Prostate gland (tissue), 2 donors: ENCODE measurements around the gene TIPARP. TPM values are rescaled to one million over a fixed set of nuclear protein-coding genes. Genes with fewer than 3 reads are reported as not detected.

ENCODE experiments used
- DNase-seq: peaks from one replicate; pipeline ENCODE4 v3.0.0-alpha.2; 2019; ENCODE audit warnings: low spot score
- H3K27ac ChIP-seq, 2 donors: fragments of 200-600 bp; sonication (generic); 2 replicates each; pipeline ENCODE4 v1.5.1; 2017 to 2019
- H3K27me3 ChIP-seq: fragments of 200-600 bp; sonication (generic); replicated peaks from 2 replicates; pipeline ENCODE4 v1.5.1; 2019; ENCODE audit not compliant: insufficient read depth
- H3K36me3 ChIP-seq, 2 donors: fragments of 200-600 bp; sonication (generic); 1 replicate in 1 of 2; 2 replicates in 1 of 2; pipeline versions ENCODE4 v1.5.1 to v1.8.1; 2017 to 2019
- H3K4me1 ChIP-seq: fragments of 200-600 bp; sonication (generic); replicated peaks from 2 replicates; pipeline ENCODE4 v1.5.1; 2019
- H3K4me3 ChIP-seq, 2 donors: fragments of 200-600 bp; sonication (generic); 2 replicates each; pipeline ENCODE4 v1.5.1; 2017 to 2019
- H3K9me3 ChIP-seq: fragments of 200-600 bp; sonication (generic); 2 replicates; pipeline ENCODE4 v1.5.1; 2017
- POLR2A ChIP-seq: fragments of 450-650 bp; IDR thresholded peaks from one replicate; pipeline ENCODE4 v1.6.1; 2016; ENCODE audit warnings: antibody characterized with exemption, mild to moderate bottlenecking
- POLR2AphosphoS5 ChIP-seq: sonication (generic); formaldehyde crosslinking; IDR thresholded peaks from one replicate; pipeline ENCODE4 v1.6.1; 2017; ENCODE audit warnings: antibody characterized with exemption
- WGBS: methylation state at CpG from one replicate; pipeline ENCODE4 v1.1.5; 2018; 5-methylcytosine and 5-hydroxymethylcytosine counted together
- intact Hi-C: fragments of 100-400 bp; cut with DNase I; formaldehyde crosslinking; loops from one replicate; pipeline ENCODE4 v1.14.2; 2022
- total RNA-seq, 2 donors: library from RNA; depleted of rRNA; stranded (reverse); fragments of >200 nt; gene quantifications; one replicate each; pipeline ENCODE4 v1.1.0, GENCODE V29; 2016
- TF ChIP-seq, protein P1 (sequence below), 4 experiments: fragments of 200-600 bp in 2 of 4; fragments of 450-650 bp in 2 of 4; sonication (generic) in 2 of 4; IDR thresholded peaks; 1 replicate in 3 of 4; 2 replicates in 1 of 4; pipeline ENCODE4 v1.5.1; 2016 to 2019; ENCODE audit warnings: antibody characterized with exemption in 4 of 4, mild to moderate bottlenecking in 2 of 4, moderate library complexity in 2 of 4

Gene TIPARP
- total RNA-seq, 2 donors from 2014 or later: 31.9 to 52.0 TPM

DNA sequence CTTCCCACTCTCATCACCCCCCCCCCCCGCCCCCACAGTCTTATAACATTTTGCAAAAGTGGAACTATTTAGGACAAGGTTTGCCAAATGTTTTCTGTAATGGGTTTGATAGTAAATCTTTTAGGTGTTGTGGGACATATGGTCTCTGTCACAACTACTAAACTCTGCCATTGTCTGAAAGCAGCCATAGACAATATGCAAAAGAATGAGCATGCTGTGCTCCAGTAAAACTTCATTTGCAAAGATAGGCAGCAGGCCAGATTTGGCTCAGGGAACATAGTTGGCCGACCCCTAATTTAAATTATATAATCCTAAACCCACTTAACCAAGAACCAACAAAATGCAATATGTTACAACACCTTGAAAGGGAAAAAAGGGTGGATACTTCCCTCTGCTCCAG is 46.4 kb downstream of the TIPARP start:
- WGBS: 47% methylated on average over 2 of the region's 2 CpGs
- no peaks in the 10 kb centered on the region for H3K27me3 ChIP-seq
- TF ChIP-seq POLR2AphosphoS5 (no peak), POLR2A (no peak)
- TF ChIP-seq, protein P1, sequence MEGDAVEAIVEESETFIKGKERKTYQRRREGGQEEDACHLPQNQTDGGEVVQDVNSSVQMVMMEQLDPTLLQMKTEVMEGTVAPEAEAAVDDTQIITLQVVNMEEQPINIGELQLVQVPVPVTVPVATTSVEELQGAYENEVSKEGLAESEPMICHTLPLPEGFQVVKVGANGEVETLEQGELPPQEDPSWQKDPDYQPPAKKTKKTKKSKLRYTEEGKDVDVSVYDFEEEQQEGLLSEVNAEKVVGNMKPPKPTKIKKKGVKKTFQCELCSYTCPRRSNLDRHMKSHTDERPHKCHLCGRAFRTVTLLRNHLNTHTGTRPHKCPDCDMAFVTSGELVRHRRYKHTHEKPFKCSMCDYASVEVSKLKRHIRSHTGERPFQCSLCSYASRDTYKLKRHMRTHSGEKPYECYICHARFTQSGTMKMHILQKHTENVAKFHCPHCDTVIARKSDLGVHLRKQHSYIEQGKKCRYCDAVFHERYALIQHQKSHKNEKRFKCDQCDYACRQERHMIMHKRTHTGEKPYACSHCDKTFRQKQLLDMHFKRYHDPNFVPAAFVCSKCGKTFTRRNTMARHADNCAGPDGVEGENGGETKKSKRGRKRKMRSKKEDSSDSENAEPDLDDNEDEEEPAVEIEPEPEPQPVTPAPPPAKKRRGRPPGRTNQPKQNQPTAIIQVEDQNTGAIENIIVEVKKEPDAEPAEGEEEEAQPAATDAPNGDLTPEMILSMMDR (IDR thresholded peaks at IDR 0.05): no peak
- no peaks in the 10 kb centered on the region for H3K9me3 ChIP-seq
- intact Hi-C loops: no loop called here
- no peak for DNase-seq
- no peak overlapping the region for H3K4me3 ChIP-seq
- H3K36me3 ChIP-seq: no peaks in the 10 kb centered on the region
- no peak overlapping the region for H3K27ac ChIP-seq
- no peaks in the 10 kb centered on the region for H3K4me1 ChIP-seq

GRCh38 chr3:156721687-156722618 is 47.6 kb downstream of the TIPARP start:
- intact Hi-C loops: no loop called here
- no peak for DNase-seq
- H3K4me1 ChIP-seq: no peaks in the 10 kb centered on the region
- H3K9me3 ChIP-seq: no peaks in the 10 kb centered on the region
- TF ChIP-seq POLR2AphosphoS5 (no peak), POLR2A (no peak)
- TF ChIP-seq, protein P1 (IDR thresholded peaks at IDR 0.05): no peak
- H3K27ac ChIP-seq: no peak overlapping the region
- H3K27me3 ChIP-seq: no peaks in the 10 kb centered on the region
- WGBS: 89% methylated on average over 2 of the region's 2 CpGs
- no peak overlapping the region for H3K4me3 ChIP-seq
- no peaks in the 10 kb centered on the region for H3K36me3 ChIP-seq

GRCh38 chr3:156723182-156723619 is 48.8 kb downstream of the TIPARP start:
- intact Hi-C loops: no loop called here
- no peaks in the 10 kb centered on the region for H3K36me3 ChIP-seq
- WGBS: 83% methylated on average over 2 of the region's 2 CpGs
- TF ChIP-seq, protein P1 (IDR thresholded peaks at IDR 0.05): no peak
- TF ChIP-seq POLR2A: no peak
- TF ChIP-seq POLR2AphosphoS5: no peak
- no peaks in the 10 kb centered on the region for H3K4me1 ChIP-seq
- H3K27ac ChIP-seq: no peak overlapping the region
- H3K4me3 ChIP-seq: no peak overlapping the region
- no peaks in the 10 kb centered on the region for H3K9me3 ChIP-seq
- no peak for DNase-seq
- no peaks in the 10 kb centered on the region for H3K27me3 ChIP-seq

DNA sequence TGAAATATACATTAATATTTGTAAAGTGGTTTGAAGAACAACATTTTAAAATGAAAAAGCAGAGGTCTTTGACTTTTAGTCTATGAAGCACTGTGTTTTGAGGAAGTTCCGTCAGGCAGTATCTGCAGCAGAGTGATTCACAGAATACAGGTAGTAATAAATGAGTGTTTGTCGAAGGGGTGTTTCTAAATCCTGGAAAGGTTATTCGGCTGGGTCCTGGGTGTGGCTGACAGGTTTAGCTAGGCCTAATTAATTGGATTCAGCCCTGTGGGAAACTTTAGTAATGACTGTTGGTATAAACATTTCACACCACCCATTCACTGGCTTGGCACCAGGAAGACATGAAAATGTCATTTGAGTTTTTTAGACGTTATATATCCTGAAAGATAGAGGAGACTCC is 51.3 kb downstream of the TIPARP start:
- Histone ChIP-seq H3K27ac (no peak overlapping the region), H3K27me3 (no peaks in the 10 kb centered on the region), H3K4me1 (no peaks in the 10 kb centered on the region), H3K9me3 (no peaks in the 10 kb centered on the region), H3K36me3 (no peaks in the 10 kb centered on the region), H3K4me3 (no peak overlapping the region)
- WGBS: 58% methylated on average over 4 of the region's 4 CpGs
- TF ChIP-seq, protein P1 (IDR thresholded peaks at IDR 0.05): no peak
- TF ChIP-seq POLR2A (no peak), POLR2AphosphoS5 (no peak)
- intact Hi-C loops: no loop called here
- no peak for DNase-seq

- Histone ChIP-seq H3K27ac (no peak overlapping the region), H3K36me3 (no peaks in the 10 kb centered on the region), H3K27me3 (no peaks in the 10 kb centered on the region), H3K4me1 (no peaks in the 10 kb centered on the region), H3K9me3 (no peaks in the 10 kb centered on the region), H3K4me3 (no peak overlapping the region)
- intact Hi-C loops: no loop called here
- 92% methylated on average over 1 of the region's 1 CpG for WGBS
- no peak for DNase-seq
- TF ChIP-seq, protein P1 (IDR thresholded peaks at IDR 0.05): no peak
- no peak for TF ChIP-seq POLR2A
- TF ChIP-seq POLR2AphosphoS5: no peak
These were observed 52.1 kb downstream of the TIPARP start for GRCh38 chr3:156726456-156726855.
